BJ (cell line): Measurements from ENCODE around the gene DLX4. TPM values are rescaled to one million over a fixed set of nuclear protein-coding genes. Genes with fewer than 3 reads are reported as not detected.

ENCODE experiments used
- CTCF ChIA-PET: fragments of 350-600 bp; formaldehyde crosslinking; extraction: SDS; loops from one replicate; lab custom pipeline; 2021; ENCODE audit warnings: antibody characterized with exemption, inconsistent platforms; lab: Yijun Ruan, JAX
- POLR2A ChIA-PET: fragments of 300-600 bp; sonication (Branson Sonifier 250); formaldehyde crosslinking; extraction: SDS; loops from one replicate; lab custom pipeline; 2021; ENCODE audit warnings: antibody characterized with exemption; lab: Charles Lee
- DNase-seq: peaks from one replicate; pipeline ENCODE4 v3.0.0-alpha.2; 2011; ENCODE audit warnings: low read depth
- H3K27me3 ChIP-seq: 2 replicates; pipeline ENCODE4 v1.6.0; 2011; ENCODE audit warnings: low read length; ENCODE audit not compliant: control insufficient read depth, insufficient read depth
- H3K36me3 ChIP-seq: 2 replicates; pipeline ENCODE4 v1.5.1; 2011; ENCODE audit warnings: low read length; ENCODE audit not compliant: control insufficient read depth, insufficient read depth
- H3K4me3 ChIP-seq: 2 replicates; pipeline ENCODE4 v1.5.1; 2011; ENCODE audit warnings: low read depth, mild to moderate bottlenecking, control low read depth, low read length
- CTCF ChIP-seq: IDR thresholded peaks from 2 replicates; pipeline ENCODE4 v1.5.1; 2011; ENCODE audit warnings: low read depth, mild to moderate bottlenecking, control low read depth, inconsistent platforms, low read length, moderate library complexity; ENCODE audit not compliant: insufficient read depth
- polyA plus RNA-seq: library from polyadenylated mRNA; depleted of rRNA; stranded (reverse); fragments of >200 nt; gene quantifications from 2 replicates; pipeline ENCODE4 v1.2.3, GENCODE V29; 2011

Gene DLX4
- polyA plus RNA-seq, 1 experiment = 0.29 TPM

GRCh38 chr17:49971848-49972485 is 3.0 kb downstream of the DLX4 start:
- Histone ChIP-seq H3K4me3 (no peak overlapping the region), H3K36me3 (no peaks in the 10 kb centered on the region), H3K27me3 (peaks cover 65% of the 10 kb centered on the region)
- no peak for DNase-seq
- no peak for TF ChIP-seq CTCF
- CTCF ChIA-PET = interaction anchor here (1.0 to 3.8 kb wide), 3 partner anchors 15 to 25 kb away, joined by 3 to 21 read pairs (median 3); no protein-coding TSS in a partner anchor
- POLR2A ChIA-PET = no interaction called here

GRCh38 chr17:49972486-49973270 is 3.7 kb downstream of the DLX4 start:
- Histone ChIP-seq H3K27me3 (peaks cover 63% of the 10 kb centered on the region), H3K4me3 (no peak overlapping the region), H3K36me3 (no peaks in the 10 kb centered on the region)
- POLR2A ChIA-PET = no interaction called here
- no peak for DNase-seq
- TF ChIP-seq CTCF = no peak
- CTCF ChIA-PET = interaction anchor here (1.1 to 3.8 kb wide), 5 partner anchors 17 to 92 kb away, joined by 3 to 21 read pairs (median 4); no protein-coding TSS in a partner anchor

- no peak for TF ChIP-seq CTCF
- no peak overlapping the region for H3K4me3 ChIP-seq
- no peaks in the 10 kb centered on the region for H3K36me3 ChIP-seq
- H3K27me3 ChIP-seq = peaks cover 65% of the 10 kb centered on the region
- no peak for DNase-seq
- ChIA-PET POLR2A (no interaction called here), CTCF (interaction anchor here (1.1 to 3.8 kb wide), 6 partner anchors 10 to 93 kb away, joined by 3 to 21 read pairs (median 4); no protein-coding TSS in a partner anchor)
Observed at GRCh38 chr17:49973271-49973615, 4.3 kb downstream of the DLX4 start.

GRCh38 chr17:49975531-49975930 is 6.5 kb downstream of the DLX4 start:
- ChIA-PET POLR2A (no interaction called here), CTCF (interaction anchor here (1.8 to 7.0 kb wide), 2 partner anchors 21 to 23 kb away, joined by 4 to 56 read pairs; partner anchors contain the start of gene DLX3)
- no peaks in the 10 kb centered on the region for H3K36me3 ChIP-seq
- TF ChIP-seq CTCF = no peak
- no peak overlapping the region for H3K4me3 ChIP-seq
- H3K27me3 ChIP-seq = peaks cover 55% of the 10 kb centered on the region
- no peak for DNase-seq

- TF ChIP-seq CTCF = no peak
- ChIA-PET POLR2A (no interaction called here), CTCF (interaction anchor here (1.8 to 7.0 kb wide), 3 partner anchors 21 to 24 kb away, joined by 4 to 56 read pairs (median 27); partner anchors contain the start of gene DLX3)
- Histone ChIP-seq H3K4me3 (no peak overlapping the region), H3K27me3 (peaks cover 57% of the 10 kb centered on the region), H3K36me3 (no peaks in the 10 kb centered on the region)
- DNase-seq = no peak
Observed at GRCh38 chr17:49976163-49976827, 7.3 kb downstream of the DLX4 start.
